Stimulated activated CD8-positive, alpha-beta memory T cell treated with anti-CD3 and anti-CD28 coated beads, Interleukin-15, amount 100 ng/mL, for 4 hours (primary cell): ENCODE measurements around the gene SLC25A47.
"Not testable (repeated sequence)": the region's sequence is repeated elsewhere in the genome, so short reads cannot be mapped to it uniquely, and the experiment has no call there.

ENCODE experiments used
- DNase-seq, 2 donors: peaks; one replicate each; pipeline ENCODE4 v3.0.0-alpha.2; 2020; ENCODE audit warnings: low read depth in 2 of 2

SLC25A47 gene

GRCh38 chr14:100327128-100327527, 4.0 kb downstream of the SLC25A47 start:
- DNase-seq = no peak

GRCh38 chr14:100328495-100329163, 5.5 kb downstream of the SLC25A47 start:
- no peak for DNase-seq

GRCh38 chr14:100329233-100330006, 6.3 kb downstream of the SLC25A47 start:
- no peak for DNase-seq

GRCh38 chr14:100330007-100330344, 6.8 kb downstream of the SLC25A47 start:
- DNase-seq = no peak

GRCh38 chr14:100330388-100330931, 7.3 kb downstream of the SLC25A47 start:
- DNase-seq = no peak

- no peak for DNase-seq
Observed at GRCh38 chr14:100332071-100332639, 9.0 kb downstream of the SLC25A47 start.

- DNase-seq = no peak
Observed at GRCh38 chr14:100332797-100333196, 9.7 kb downstream of the SLC25A47 start.

- DNase-seq = no peak
Observed at GRCh38 chr14:100333311-100333710, 10.2 kb downstream of the SLC25A47 start.

GRCh38 chr14:100333827-100334226, 10.7 kb downstream of the SLC25A47 start:
- no peak for DNase-seq

GRCh38 chr14:100334904-100335303, 11.8 kb downstream of the SLC25A47 start:
- DNase-seq = no peak

- DNase-seq = no peak
Observed at GRCh38 chr14:100336618-100337530, 13.7 kb downstream of the SLC25A47 start.

- DNase-seq = no peak
Observed at GRCh38 chr14:100339766-100340422, 16.8 kb downstream of the SLC25A47 start.

GRCh38 chr14:100340423-100340813, 17.3 kb downstream of the SLC25A47 start:
- DNase-seq = no peak

GRCh38 chr14:100341301-100342031, 18.3 kb downstream of the SLC25A47 start:
- no peak for DNase-seq

GRCh38 chr14:100342195-100342594, 19.1 kb downstream of the SLC25A47 start:
- no peak for DNase-seq

- DNase-seq = not testable (repeated sequence)
Observed at GRCh38 chr14:100342826-100343225, 19.7 kb downstream of the SLC25A47 start.

GRCh38 chr14:100344657-100345056, 21.5 kb downstream of the SLC25A47 start:
- DNase-seq = not testable (repeated sequence)

GRCh38 chr14:100345711-100346110, 22.6 kb downstream of the SLC25A47 start:
- no peak for DNase-seq

- DNase-seq = no peak
Observed at GRCh38 chr14:100346306-100347091, 23.4 kb downstream of the SLC25A47 start.
